CD4-positive, alpha-beta T cell (primary cell): ENCODE results near the gene NMNAT2. TPM values are rescaled to one million over a fixed set of nuclear protein-coding genes. Genes with fewer than 3 reads are reported as not detected.

ENCODE experiments used
- ATAC-seq: fragments of 200-7000 bp; cut with Tn5 transposase; one replicate; pipeline ENCODE4 v1.10.0; 2022; ENCODE audit warnings: mild to moderate bottlenecking; ENCODE audit not compliant: poor library complexity
- CTCF ChIA-PET: fragments of 350-600 bp; sonication (Branson Sonifier 250); formaldehyde crosslinking; loops from one replicate; lab custom pipeline; 2021; ENCODE audit warnings: antibody characterized with exemption, inconsistent platforms; lab: Charles Lee
- POLR2A ChIA-PET: fragments of 350-600 bp; sonication (Branson Sonifier 250); formaldehyde crosslinking; loops from one replicate; lab custom pipeline; 2021; ENCODE audit warnings: antibody characterized with exemption, inconsistent platforms; lab: Charles Lee
- DNase-seq, 14 experiments: peaks; one replicate each; pipeline ENCODE4 v3.0.0-alpha.2; 2013 to 2020; ENCODE audit warnings: mixed read lengths in 2 of 14
- H3K27ac ChIP-seq, 2 donors: one replicate each; pipeline versions ENCODE4 v1.5.1 to v1.7.0; 2013; ENCODE audit warnings: low read length in 2 of 2, low read depth in 1 of 2, mild to moderate bottlenecking in 1 of 2
- H3K27me3 ChIP-seq, 2 experiments: 1 replicate in 1 of 2; 2 replicates in 1 of 2; pipeline versions ENCODE4 v1.6.1 to v1.7.0; 2013; ENCODE audit warnings: low read length in 2 of 2, control low read depth in 1 of 2, mild to moderate bottlenecking in 1 of 2, moderate library complexity in 1 of 2; ENCODE audit not compliant: insufficient read depth in 2 of 2, control insufficient read depth in 1 of 2
- H3K36me3 ChIP-seq: one replicate; pipeline ENCODE4 v1.6.1; 2013; ENCODE audit warnings: low read length, control low read depth; ENCODE audit not compliant: insufficient read depth
- H3K4me1 ChIP-seq: one replicate; pipeline ENCODE4 v1.6.1; 2013; ENCODE audit warnings: low read length, control low read depth; ENCODE audit not compliant: insufficient read depth
- H3K4me3 ChIP-seq: one replicate; pipeline ENCODE4 v1.5.1; 2013; ENCODE audit warnings: mild to moderate bottlenecking, low read length, moderate library complexity
- H3K9me3 ChIP-seq, 2 experiments: 1 replicate in 1 of 2; 2 replicates in 1 of 2; pipeline versions ENCODE4 v1.6.1 to v1.7.0; 2013; ENCODE audit warnings: low read length in 2 of 2, mild to moderate bottlenecking in 2 of 2, control low read depth in 1 of 2, moderate library complexity in 1 of 2; ENCODE audit not compliant: control insufficient read depth in 1 of 2, insufficient read depth in 1 of 2
- H3K27ac Mint-ChIP-seq: one replicate; pipeline ENCODE4 v1.8.0; 2020; ENCODE audit warnings: mixed read lengths
- H3K27me3 Mint-ChIP-seq: one replicate; pipeline ENCODE4 v1.8.0; 2021; ENCODE audit warnings: mixed read lengths
- H3K36me3 Mint-ChIP-seq: one replicate; pipeline ENCODE4 v1.8.0; 2021; ENCODE audit warnings: low read depth, mixed read lengths
- H3K4me1 Mint-ChIP-seq: one replicate; pipeline ENCODE4 v1.8.0; 2021; ENCODE audit warnings: low read depth, mixed read lengths
- H3K4me3 Mint-ChIP-seq: one replicate; pipeline ENCODE4 v1.8.0; 2020; ENCODE audit warnings: mild to moderate bottlenecking, mixed read lengths
- H3K9me3 Mint-ChIP-seq: one replicate; pipeline ENCODE4 v1.8.0; 2020; ENCODE audit warnings: mixed read lengths
- intact Hi-C, 2 experiments: fragments of 100-400 bp; cut with DNase I in 1 of 2; cut with micrococcal nuclease in 1 of 2; formaldehyde crosslinking; loops; one replicate each; pipeline versions ENCODE4 v1.15.1 to v1.9.0; 2023 to 2025; cut with DNase I, micrococcal nuclease
- total RNA-seq, 174 experiments: library from RNA in 2 of 174; stranded (reverse) in 2 of 174; gene quantifications; one replicate each; pipeline ENCODE4 v1.2.3 and lab custom pipeline; 2021 to 2026
- TF ChIP-seq, protein P1 (sequence below): fragments of 200-600 bp; IDR thresholded peaks from one replicate; pipeline ENCODE4 v1.8.0; 2022; ENCODE audit warnings: antibody characterized with exemption, mild to moderate bottlenecking

NMNAT2 gene
- total RNA-seq, 2 experiments from 2014 or later = not detected

DNA sequence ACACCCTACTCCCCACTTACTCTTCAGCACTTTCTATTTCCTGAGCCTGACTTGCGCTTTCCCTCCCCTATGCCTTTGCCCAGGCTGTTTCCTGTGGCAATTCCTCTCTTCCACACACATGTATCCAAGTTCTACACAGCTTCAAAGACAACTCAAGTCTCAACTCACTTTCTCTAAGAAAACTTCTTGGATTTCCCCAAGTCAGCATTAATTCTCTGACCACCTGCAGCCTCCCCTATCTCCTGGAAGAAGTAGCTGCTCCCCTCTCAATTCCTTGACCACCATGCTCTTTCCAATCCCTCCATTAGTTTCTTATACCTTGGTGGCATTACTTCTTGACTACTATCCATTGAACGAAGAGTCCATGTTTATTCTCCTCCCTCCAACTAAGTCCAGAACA, 42.8 kb downstream of the NMNAT2 start:
- Mint-ChIP-seq H3K4me1 (no peaks in the 10 kb centered on the region), H3K4me3 (no peak overlapping the region), H3K27me3 (peaks cover 33% of the 10 kb centered on the region), H3K27ac (no peak overlapping the region), H3K9me3 (peaks cover 2% of the 10 kb centered on the region), H3K36me3 (no peaks in the 10 kb centered on the region)
- H3K4me3 ChIP-seq = no peak overlapping the region
- H3K36me3 ChIP-seq = no peaks in the 10 kb centered on the region
- TF ChIP-seq, protein P1, sequence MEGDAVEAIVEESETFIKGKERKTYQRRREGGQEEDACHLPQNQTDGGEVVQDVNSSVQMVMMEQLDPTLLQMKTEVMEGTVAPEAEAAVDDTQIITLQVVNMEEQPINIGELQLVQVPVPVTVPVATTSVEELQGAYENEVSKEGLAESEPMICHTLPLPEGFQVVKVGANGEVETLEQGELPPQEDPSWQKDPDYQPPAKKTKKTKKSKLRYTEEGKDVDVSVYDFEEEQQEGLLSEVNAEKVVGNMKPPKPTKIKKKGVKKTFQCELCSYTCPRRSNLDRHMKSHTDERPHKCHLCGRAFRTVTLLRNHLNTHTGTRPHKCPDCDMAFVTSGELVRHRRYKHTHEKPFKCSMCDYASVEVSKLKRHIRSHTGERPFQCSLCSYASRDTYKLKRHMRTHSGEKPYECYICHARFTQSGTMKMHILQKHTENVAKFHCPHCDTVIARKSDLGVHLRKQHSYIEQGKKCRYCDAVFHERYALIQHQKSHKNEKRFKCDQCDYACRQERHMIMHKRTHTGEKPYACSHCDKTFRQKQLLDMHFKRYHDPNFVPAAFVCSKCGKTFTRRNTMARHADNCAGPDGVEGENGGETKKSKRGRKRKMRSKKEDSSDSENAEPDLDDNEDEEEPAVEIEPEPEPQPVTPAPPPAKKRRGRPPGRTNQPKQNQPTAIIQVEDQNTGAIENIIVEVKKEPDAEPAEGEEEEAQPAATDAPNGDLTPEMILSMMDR = no peak
- no peaks in the 10 kb centered on the region for H3K9me3 ChIP-seq
- DNase-seq (no peak), ATAC-seq (no peak)
- intact Hi-C loops = no loop called here
- ChIA-PET CTCF (no interaction called here), POLR2A (no interaction called here)
- peaks cover 0 to 8% of the 10 kb centered on the region in 2 experiments for H3K27me3 ChIP-seq
- H3K27ac ChIP-seq = no peak overlapping the region
- H3K4me1 ChIP-seq = no peaks in the 10 kb centered on the region

DNA sequence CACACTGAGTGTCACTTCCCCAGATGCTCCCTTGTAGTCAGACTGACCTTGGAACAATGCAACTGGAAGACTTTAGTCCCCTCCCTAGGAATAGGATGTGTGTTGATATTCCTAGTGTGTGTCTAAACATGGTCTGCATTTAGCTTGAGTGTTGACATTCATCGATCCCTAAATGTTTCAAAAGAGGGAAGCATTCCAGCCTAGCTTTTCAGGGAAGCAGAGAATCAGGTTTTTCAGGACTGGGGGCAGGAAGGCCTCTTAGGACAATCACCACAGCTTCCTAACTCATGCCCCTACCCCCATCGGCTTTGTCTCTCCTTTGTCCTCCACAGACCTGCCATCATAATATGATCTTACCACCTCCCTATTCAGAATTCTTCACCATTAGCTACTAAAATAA, 43.4 kb downstream of the NMNAT2 start:
- no peaks in the 10 kb centered on the region for H3K36me3 ChIP-seq
- Mint-ChIP-seq H3K36me3 (no peaks in the 10 kb centered on the region), H3K9me3 (peaks cover 2% of the 10 kb centered on the region), H3K4me3 (no peak overlapping the region), H3K27ac (no peak overlapping the region), H3K27me3 (peaks cover 35% of the 10 kb centered on the region), H3K4me1 (no peaks in the 10 kb centered on the region)
- no peaks in the 10 kb centered on the region for H3K4me1 ChIP-seq
- TF ChIP-seq, protein P1 = no peak
- H3K4me3 ChIP-seq = no peak overlapping the region
- intact Hi-C loops = no loop called here
- ChIA-PET POLR2A (no interaction called here), CTCF (no interaction called here)
- peaks cover 0 to 8% of the 10 kb centered on the region in 2 experiments for H3K27me3 ChIP-seq
- ATAC-seq (no peak), DNase-seq (no peak)
- H3K27ac ChIP-seq = no peak overlapping the region
- no peaks in the 10 kb centered on the region for H3K9me3 ChIP-seq

DNA sequence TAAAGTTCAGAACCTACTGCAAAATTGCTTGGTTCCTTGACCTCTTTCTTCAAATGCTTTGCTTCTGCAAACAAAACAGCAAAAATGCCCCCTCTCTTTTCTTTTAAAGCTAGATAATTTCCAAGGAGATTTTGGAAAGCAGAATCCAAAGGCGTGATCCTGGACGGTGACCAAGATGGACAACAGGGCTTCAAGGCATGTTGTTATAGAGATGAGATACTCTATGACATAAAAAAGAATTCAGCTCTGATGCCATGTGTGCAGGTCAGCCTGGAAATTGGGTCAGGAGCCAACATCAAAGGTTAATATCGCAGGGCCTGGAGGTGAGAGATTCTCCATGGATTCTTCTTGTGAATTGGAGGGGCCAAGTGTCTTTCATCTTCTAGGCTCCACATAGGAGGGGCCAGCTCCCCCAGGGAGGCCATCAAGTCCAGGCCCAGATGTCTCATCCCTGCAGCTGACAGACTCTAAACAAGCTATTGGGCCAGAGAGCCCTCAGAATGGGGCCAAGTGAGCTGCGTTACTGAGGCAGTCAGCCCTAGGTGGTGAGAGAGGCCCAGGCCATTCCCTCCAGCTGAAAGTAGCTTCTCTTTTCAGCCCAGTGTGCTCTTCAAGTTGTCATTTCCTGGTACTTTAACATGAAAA, 45.5 kb downstream of the NMNAT2 start:
- Mint-ChIP-seq H3K36me3 (no peaks in the 10 kb centered on the region), H3K27me3 (peaks cover 35% of the 10 kb centered on the region), H3K4me3 (no peak overlapping the region), H3K4me1 (no peaks in the 10 kb centered on the region), H3K27ac (no peak overlapping the region), H3K9me3 (peaks cover 2% of the 10 kb centered on the region)
- intact Hi-C loops = no loop called here
- no peak for ATAC-seq
- no peaks in the 10 kb centered on the region for H3K4me1 ChIP-seq
- TF ChIP-seq, protein P1 = no peak
- no peak overlapping the region for H3K27ac ChIP-seq
- DNase-seq = no peak
- CTCF ChIA-PET = no interaction called here
- H3K9me3 ChIP-seq = no peaks in the 10 kb centered on the region
- H3K36me3 ChIP-seq = no peaks in the 10 kb centered on the region
- peaks cover 0 to 6% of the 10 kb centered on the region in 2 experiments for H3K27me3 ChIP-seq
- H3K4me3 ChIP-seq = no peak overlapping the region
- POLR2A ChIA-PET = no interaction called here
